K562 (cell line): ENCODE measurements around the gene GAB2. TPM values are rescaled to one million over a fixed set of nuclear protein-coding genes. Genes with fewer than 3 reads are reported as not detected.

Experiments used
- CEBPG ChIP-seq, 3 experiments: fragments of 200-800 bp in 1 of 3; sonication (Bioruptor generic) in 1 of 3; sonication (generic) in 1 of 3; formaldehyde crosslinking in 1 of 3; IDR thresholded peaks in 2 of 3; conservative IDR thresholded peaks in 1 of 3; 2 replicates each; pipeline versions ENCODE4 v1.6.1 to v1.8.0; 2016 to 2022; ENCODE audit warnings: missing compliant biosample characterization in 2 of 3, missing genetic modification characterization in 2 of 3, mild to moderate bottlenecking in 1 of 3, missing genetic modification reagents in 1 of 3
- CTCF ChIP-seq, 3 experiments: IDR thresholded peaks in 2 of 3; conservative IDR thresholded peaks in 1 of 3; 2 replicates each; pipeline ENCODE4 v1.5.1; 2011 to 2012; ENCODE audit warnings: low read length in 3 of 3, mild to moderate bottlenecking in 3 of 3, control low read depth in 2 of 3, improper control_type of control experiment in 1 of 3, inconsistent platforms in 1 of 3, low read depth in 1 of 3, mixed read lengths in 1 of 3, moderate library complexity in 1 of 3; ENCODE audit not compliant: insufficient read depth in 2 of 3
- POLR3G ChIP-seq: IDR thresholded peaks from 2 replicates; pipeline ENCODE4 v1.6.1; 2011; ENCODE audit not compliant: insufficient read length, insufficient replicate concordance; ENCODE audit errors: extremely low read depth
- RHOXF2B ChIP-seq: fragments of 250-450 bp; sonication (Bioruptor Pico); conservative IDR thresholded peaks from 2 replicates; pipeline ENCODE4 v1.5.1; 2021
- polyA plus RNA-seq, 8 experiments: library from polyadenylated mRNA; depleted of rRNA in 4 of 8; stranded (reverse) in 5 of 8; unstranded in 3 of 8; fragments of >200 nt; fragmentation: Nextera tagmentation in 2 of 8; fragmentation: Illumina TruSeq in 1 of 8; extraction: Ambion mirVana in 2 of 8; extraction: Trizol in 1 of 8; gene quantifications; 2 replicates each; pipeline versions ENCODE4 v1.2.1 to v1.2.3, GENCODE V29; 2011 to 2014; ENCODE audit warnings: inconsistent platforms in 1 of 8, missing spikeins in 1 of 8
- total RNA-seq, 7 experiments: library from RNA; depleted of rRNA in 6 of 7; stranded (reverse); fragments of >200 nt in 6 of 7; fragmentation: Illumina TruSeq in 2 of 7; extraction: Trizol in 2 of 7; gene quantifications; 2 replicates each; pipeline versions ENCODE4 v1.2.1 to v1.2.3, GENCODE V29; 2011 to 2021; ENCODE audit warnings: low replicate concordance in 1 of 7
- TF ChIP-seq, protein P1 (sequence below): fragments of 200-600 bp; sonication (generic); IDR thresholded peaks from one replicate; pipeline ENCODE4 v1.6.1; 2012; ENCODE audit warnings: mild to moderate bottlenecking, low read depth, low read length, inconsistent platforms
- TF ChIP-seq, protein P2 (sequence below): IDR thresholded peaks from 2 replicates; pipeline ENCODE4 v1.6.1; 2011; ENCODE audit not compliant: insufficient read length; ENCODE audit errors: extremely low read depth

The GAB2 gene
- total and polyA plus RNA-seq, 9 of the 15 experiments (the other 6 are each of a cell fraction or from before 2014, with no cell fraction given) = 2.3 to 35.2 (median 16.1) TPM

GRCh38 chr11:78290293-78291176, 127.1 kb downstream of the GAB2 start (continued):
- TF ChIP-seq, protein P1, sequence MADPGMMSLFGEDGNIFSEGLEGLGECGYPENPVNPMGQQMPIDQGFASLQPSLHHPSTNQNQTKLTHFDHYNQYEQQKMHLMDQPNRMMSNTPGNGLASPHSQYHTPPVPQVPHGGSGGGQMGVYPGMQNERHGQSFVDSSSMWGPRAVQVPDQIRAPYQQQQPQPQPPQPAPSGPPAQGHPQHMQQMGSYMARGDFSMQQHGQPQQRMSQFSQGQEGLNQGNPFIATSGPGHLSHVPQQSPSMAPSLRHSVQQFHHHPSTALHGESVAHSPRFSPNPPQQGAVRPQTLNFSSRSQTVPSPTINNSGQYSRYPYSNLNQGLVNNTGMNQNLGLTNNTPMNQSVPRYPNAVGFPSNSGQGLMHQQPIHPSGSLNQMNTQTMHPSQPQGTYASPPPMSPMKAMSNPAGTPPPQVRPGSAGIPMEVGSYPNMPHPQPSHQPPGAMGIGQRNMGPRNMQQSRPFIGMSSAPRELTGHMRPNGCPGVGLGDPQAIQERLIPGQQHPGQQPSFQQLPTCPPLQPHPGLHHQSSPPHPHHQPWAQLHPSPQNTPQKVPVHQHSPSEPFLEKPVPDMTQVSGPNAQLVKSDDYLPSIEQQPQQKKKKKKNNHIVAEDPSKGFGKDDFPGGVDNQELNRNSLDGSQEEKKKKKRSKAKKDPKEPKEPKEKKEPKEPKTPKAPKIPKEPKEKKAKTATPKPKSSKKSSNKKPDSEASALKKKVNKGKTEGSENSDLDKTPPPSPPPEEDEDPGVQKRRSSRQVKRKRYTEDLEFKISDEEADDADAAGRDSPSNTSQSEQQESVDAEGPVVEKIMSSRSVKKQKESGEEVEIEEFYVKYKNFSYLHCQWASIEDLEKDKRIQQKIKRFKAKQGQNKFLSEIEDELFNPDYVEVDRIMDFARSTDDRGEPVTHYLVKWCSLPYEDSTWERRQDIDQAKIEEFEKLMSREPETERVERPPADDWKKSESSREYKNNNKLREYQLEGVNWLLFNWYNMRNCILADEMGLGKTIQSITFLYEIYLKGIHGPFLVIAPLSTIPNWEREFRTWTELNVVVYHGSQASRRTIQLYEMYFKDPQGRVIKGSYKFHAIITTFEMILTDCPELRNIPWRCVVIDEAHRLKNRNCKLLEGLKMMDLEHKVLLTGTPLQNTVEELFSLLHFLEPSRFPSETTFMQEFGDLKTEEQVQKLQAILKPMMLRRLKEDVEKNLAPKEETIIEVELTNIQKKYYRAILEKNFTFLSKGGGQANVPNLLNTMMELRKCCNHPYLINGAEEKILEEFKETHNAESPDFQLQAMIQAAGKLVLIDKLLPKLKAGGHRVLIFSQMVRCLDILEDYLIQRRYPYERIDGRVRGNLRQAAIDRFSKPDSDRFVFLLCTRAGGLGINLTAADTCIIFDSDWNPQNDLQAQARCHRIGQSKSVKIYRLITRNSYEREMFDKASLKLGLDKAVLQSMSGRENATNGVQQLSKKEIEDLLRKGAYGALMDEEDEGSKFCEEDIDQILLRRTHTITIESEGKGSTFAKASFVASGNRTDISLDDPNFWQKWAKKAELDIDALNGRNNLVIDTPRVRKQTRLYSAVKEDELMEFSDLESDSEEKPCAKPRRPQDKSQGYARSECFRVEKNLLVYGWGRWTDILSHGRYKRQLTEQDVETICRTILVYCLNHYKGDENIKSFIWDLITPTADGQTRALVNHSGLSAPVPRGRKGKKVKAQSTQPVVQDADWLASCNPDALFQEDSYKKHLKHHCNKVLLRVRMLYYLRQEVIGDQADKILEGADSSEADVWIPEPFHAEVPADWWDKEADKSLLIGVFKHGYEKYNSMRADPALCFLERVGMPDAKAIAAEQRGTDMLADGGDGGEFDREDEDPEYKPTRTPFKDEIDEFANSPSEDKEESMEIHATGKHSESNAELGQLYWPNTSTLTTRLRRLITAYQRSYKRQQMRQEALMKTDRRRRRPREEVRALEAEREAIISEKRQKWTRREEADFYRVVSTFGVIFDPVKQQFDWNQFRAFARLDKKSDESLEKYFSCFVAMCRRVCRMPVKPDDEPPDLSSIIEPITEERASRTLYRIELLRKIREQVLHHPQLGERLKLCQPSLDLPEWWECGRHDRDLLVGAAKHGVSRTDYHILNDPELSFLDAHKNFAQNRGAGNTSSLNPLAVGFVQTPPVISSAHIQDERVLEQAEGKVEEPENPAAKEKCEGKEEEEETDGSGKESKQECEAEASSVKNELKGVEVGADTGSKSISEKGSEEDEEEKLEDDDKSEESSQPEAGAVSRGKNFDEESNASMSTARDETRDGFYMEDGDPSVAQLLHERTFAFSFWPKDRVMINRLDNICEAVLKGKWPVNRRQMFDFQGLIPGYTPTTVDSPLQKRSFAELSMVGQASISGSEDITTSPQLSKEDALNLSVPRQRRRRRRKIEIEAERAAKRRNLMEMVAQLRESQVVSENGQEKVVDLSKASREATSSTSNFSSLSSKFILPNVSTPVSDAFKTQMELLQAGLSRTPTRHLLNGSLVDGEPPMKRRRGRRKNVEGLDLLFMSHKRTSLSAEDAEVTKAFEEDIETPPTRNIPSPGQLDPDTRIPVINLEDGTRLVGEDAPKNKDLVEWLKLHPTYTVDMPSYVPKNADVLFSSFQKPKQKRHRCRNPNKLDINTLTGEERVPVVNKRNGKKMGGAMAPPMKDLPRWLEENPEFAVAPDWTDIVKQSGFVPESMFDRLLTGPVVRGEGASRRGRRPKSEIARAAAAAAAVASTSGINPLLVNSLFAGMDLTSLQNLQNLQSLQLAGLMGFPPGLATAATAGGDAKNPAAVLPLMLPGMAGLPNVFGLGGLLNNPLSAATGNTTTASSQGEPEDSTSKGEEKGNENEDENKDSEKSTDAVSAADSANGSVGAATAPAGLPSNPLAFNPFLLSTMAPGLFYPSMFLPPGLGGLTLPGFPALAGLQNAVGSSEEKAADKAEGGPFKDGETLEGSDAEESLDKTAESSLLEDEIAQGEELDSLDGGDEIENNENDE = no peak
- TF ChIP-seq CTCF (IDR thresholded peaks at IDR 0.05 in 2 of 3, conservative IDR thresholded peaks at IDR 0.05 in 1 of 3; ENCODE audit: insufficient read depth in 2 of 3, low read depth in 1 of 3, low read length in 3 of 3) (no peak), POLR3G (no peak), RHOXF2B (CRISPR knock-in tag) (no peak), CEBPG (CRISPR knock-in tag; IDR thresholded peaks at IDR 0.05) (peak; percentile 100), CEBPG (tag; conservative IDR thresholded peaks at IDR 0.05 in 1 of 2, IDR thresholded peaks at IDR 0.05 in 1 of 2) (peak; percentile 100)
- TF ChIP-seq, protein P2, sequence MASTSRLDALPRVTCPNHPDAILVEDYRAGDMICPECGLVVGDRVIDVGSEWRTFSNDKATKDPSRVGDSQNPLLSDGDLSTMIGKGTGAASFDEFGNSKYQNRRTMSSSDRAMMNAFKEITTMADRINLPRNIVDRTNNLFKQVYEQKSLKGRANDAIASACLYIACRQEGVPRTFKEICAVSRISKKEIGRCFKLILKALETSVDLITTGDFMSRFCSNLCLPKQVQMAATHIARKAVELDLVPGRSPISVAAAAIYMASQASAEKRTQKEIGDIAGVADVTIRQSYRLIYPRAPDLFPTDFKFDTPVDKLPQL = no peak
